OCI-LY7 (cell line): ENCODE data around the gene OR5H2. TPM values are rescaled to one million over a fixed set of nuclear protein-coding genes. Genes with fewer than 3 reads are reported as not detected.

Experiments used
- BruUV-seq: library from RNA; stranded (reverse); fragments of 400-500 nt; replicated peaks from 2 replicates; lab custom pipeline; 2021; lab: Mats Ljungman, UMichigan
- CTCF ChIA-PET: fragments of 300-600 bp; sonication (Branson Sonifier 250); formaldehyde crosslinking; loops from one replicate; lab custom pipeline; 2022; ENCODE audit warnings: antibody characterized with exemption; ENCODE audit not compliant: unreplicated experiment; lab: Charles Lee
- POLR2A ChIA-PET: fragments of 300-600 bp; sonication (Branson Sonifier 250); formaldehyde crosslinking; loops from one replicate; lab custom pipeline; 2022; ENCODE audit warnings: antibody characterized with exemption; lab: Charles Lee
- DNase-seq: peaks from one replicate; pipeline ENCODE4 v3.0.0-alpha.2; 2015; ENCODE audit warnings: low spot score
- H2AFZ ChIP-seq: fragments of 200-600 bp; sonication (generic), shearing (Covaris generic); 2 replicates; pipeline ENCODE4 v1.6.1; 2014; ENCODE audit warnings: mild to moderate bottlenecking, antibody characterized with exemption, low read length, moderate library complexity
- H3K27ac ChIP-seq: fragments of 200-600 bp; sonication (generic); 2 replicates; pipeline ENCODE4 v1.5.1; 2014; ENCODE audit warnings: mixed run types, low read depth, mild to moderate bottlenecking, moderate library complexity, low read length, inconsistent platforms; ENCODE audit not compliant: poor library complexity, severe bottlenecking
- H3K36me3 ChIP-seq: fragments of 200-600 bp; sonication (generic); 2 replicates; pipeline ENCODE4 v1.6.1; 2014; ENCODE audit warnings: mild to moderate bottlenecking, antibody characterized with exemption, low read length, moderate library complexity, mixed read lengths; ENCODE audit not compliant: insufficient read depth
- H3K4me1 ChIP-seq: fragments of 200-600 bp; sonication (generic); 2 replicates; pipeline ENCODE4 v1.5.1; 2014; ENCODE audit warnings: mild to moderate bottlenecking, low read length; ENCODE audit not compliant: insufficient read depth, poor library complexity, severe bottlenecking
- H3K4me2 ChIP-seq: fragments of 200-600 bp; sonication (generic); 2 replicates; pipeline ENCODE4 v1.6.1; 2014; ENCODE audit warnings: mild to moderate bottlenecking, low read length
- H3K4me3 ChIP-seq: fragments of 200-600 bp; sonication (generic); 2 replicates; pipeline ENCODE4 v1.5.1; 2014; ENCODE audit warnings: mild to moderate bottlenecking, low read depth, low read length; ENCODE audit not compliant: poor library complexity, severe bottlenecking
- H3K79me2 ChIP-seq: fragments of 200-600 bp; sonication (generic); 2 replicates; pipeline ENCODE4 v1.6.1; 2016; ENCODE audit warnings: low read depth, mild to moderate bottlenecking, low read length, moderate library complexity, mixed read lengths; ENCODE audit not compliant: insufficient read depth
- H3K9me2 ChIP-seq: fragments of 200-600 bp; sonication (generic); 2 replicates; pipeline ENCODE4 v1.6.1; 2016; ENCODE audit warnings: mild to moderate bottlenecking, low read length, mixed read lengths; ENCODE audit not compliant: insufficient read depth
- H3K9me3 ChIP-seq: fragments of 200-600 bp; sonication (generic); 2 replicates; pipeline ENCODE4 v1.6.1; 2014; ENCODE audit warnings: mild to moderate bottlenecking, mixed run types, low read length, mixed read lengths
- H4K20me1 ChIP-seq: fragments of 200-600 bp; sonication (generic); 2 replicates; pipeline ENCODE4 v1.6.1; 2014; ENCODE audit warnings: mild to moderate bottlenecking, antibody characterized with exemption, low read length, moderate library complexity, mixed read lengths; ENCODE audit not compliant: insufficient read depth
- EZH2phosphoT487 ChIP-seq: fragments of 200-600 bp; sonication (generic); IDR thresholded peaks from 2 replicates; pipeline ENCODE4 v1.6.1; 2018; ENCODE audit warnings: low read depth, borderline replicate concordance, mild to moderate bottlenecking, mixed run types, antibody characterized with exemption, low read length, moderate library complexity, mixed read lengths
- intact Hi-C: fragments of 100-400 bp; cut with micrococcal nuclease; formaldehyde crosslinking; loops from one replicate; pipeline ENCODE4 v1.10.0; 2022; ENCODE audit not compliant: unreplicated experiment
- total RNA-seq, 2 experiments: library from RNA; depleted of rRNA in 1 of 2; stranded (reverse); fragments of >200 nt in 1 of 2; shearing (Covaris generic) in 1 of 2; gene quantifications; 2 replicates each; pipeline ENCODE4 v1.2.3, GENCODE V29; 2014 to 2022
- TF ChIP-seq, protein P1 (sequence below): fragments of 200-600 bp; sonication (generic); conservative IDR thresholded peaks from 2 replicates; pipeline ENCODE4 v1.5.1; 2014; ENCODE audit warnings: mild to moderate bottlenecking, antibody characterized with exemption, low read length, moderate library complexity, mixed read lengths

OR5H2 gene
- total RNA-seq, 2 experiments from 2014 or later, result not detected

DNA sequence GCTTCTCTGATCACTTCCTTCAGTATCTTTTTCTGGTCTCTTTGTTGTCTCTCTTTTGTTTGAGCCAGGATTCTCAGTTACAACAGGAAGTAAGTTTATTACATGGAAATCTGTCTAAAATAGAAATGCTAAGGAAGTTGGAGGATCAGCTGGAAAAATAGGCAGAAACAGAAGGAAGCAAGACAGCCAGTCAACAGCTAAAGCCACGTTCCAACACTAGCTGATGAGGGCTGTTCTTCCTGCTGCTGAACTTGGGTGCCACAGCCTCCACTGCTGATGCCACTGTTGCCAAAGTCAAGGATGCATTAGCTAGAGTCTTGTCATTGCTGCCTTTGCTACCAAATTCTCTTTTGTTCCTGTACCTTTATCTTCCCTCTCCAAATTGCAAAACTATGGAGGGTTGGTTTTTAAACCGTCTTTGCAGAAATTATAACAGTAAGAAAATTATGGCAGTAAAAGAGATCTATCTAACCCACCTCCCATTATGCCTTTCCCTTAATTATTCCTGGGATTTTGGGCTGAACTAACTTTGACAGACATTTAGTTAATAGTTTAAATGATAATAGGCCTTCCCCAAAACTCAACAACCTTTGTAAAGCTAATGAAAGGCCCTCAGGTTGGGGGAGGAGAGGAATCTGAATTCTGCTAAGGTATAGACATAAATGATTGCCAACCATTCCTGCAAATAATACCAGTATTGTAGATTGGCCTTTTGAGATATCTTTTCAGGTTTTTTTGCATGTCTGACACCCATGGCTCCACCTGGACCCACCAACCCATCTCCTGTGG lies 44.0 kb downstream of the OR5H2 start:
- Histone ChIP-seq H3K9me2 (no peaks in the 10 kb centered on the region), H3K4me1 (no peaks in the 10 kb centered on the region), H4K20me1 (no peaks in the 10 kb centered on the region), H3K27ac (no peak overlapping the region), H3K79me2 (no peaks in the 10 kb centered on the region), H3K9me3 (no peaks in the 10 kb centered on the region), H3K4me3 (no peak overlapping the region), H3K4me2 (no peak overlapping the region), H3K36me3 (no peaks in the 10 kb centered on the region), H2AFZ (no peak overlapping the region)
- intact Hi-C loops, result no loop called here
- BruUV-seq, result no TSS peak
- no peak for TF ChIP-seq EZH2phosphoT487
- TF ChIP-seq, protein P1, sequence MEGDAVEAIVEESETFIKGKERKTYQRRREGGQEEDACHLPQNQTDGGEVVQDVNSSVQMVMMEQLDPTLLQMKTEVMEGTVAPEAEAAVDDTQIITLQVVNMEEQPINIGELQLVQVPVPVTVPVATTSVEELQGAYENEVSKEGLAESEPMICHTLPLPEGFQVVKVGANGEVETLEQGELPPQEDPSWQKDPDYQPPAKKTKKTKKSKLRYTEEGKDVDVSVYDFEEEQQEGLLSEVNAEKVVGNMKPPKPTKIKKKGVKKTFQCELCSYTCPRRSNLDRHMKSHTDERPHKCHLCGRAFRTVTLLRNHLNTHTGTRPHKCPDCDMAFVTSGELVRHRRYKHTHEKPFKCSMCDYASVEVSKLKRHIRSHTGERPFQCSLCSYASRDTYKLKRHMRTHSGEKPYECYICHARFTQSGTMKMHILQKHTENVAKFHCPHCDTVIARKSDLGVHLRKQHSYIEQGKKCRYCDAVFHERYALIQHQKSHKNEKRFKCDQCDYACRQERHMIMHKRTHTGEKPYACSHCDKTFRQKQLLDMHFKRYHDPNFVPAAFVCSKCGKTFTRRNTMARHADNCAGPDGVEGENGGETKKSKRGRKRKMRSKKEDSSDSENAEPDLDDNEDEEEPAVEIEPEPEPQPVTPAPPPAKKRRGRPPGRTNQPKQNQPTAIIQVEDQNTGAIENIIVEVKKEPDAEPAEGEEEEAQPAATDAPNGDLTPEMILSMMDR, result no peak
- ChIA-PET POLR2A (interaction anchor here (0.6 to 0.7 kb wide), 2 partner anchors 164 to 183 kb away, joined by 3 read pairs; no protein-coding TSS in a partner anchor), CTCF (no interaction called here)
- no peak for DNase-seq

DNA sequence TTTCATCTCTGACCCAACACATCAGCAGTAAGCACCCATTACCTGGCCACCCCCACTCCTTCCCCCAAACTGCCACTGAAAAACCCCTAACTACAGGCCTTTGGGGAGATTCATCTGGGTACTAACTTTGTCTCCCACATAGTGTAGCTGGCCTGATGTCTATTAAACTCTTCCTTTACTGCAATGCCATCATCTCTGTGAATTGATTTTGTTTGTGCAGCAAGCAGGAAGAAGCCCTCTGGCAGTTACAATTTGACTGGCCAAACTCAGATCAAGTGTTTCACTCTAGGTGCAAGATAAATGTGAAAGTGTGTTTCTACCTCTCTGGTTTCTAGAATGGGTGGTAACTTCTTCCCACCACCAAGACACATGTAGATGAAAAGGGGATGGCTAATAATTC lies 44.6 kb downstream of the OR5H2 start:
- Histone ChIP-seq H3K4me1 (no peaks in the 10 kb centered on the region), H4K20me1 (no peaks in the 10 kb centered on the region), H3K27ac (no peak overlapping the region), H3K79me2 (no peaks in the 10 kb centered on the region), H3K9me3 (no peaks in the 10 kb centered on the region), H3K4me3 (no peak overlapping the region), H2AFZ (no peak overlapping the region), H3K4me2 (no peak overlapping the region), H3K36me3 (no peaks in the 10 kb centered on the region), H3K9me2 (no peaks in the 10 kb centered on the region)
- CTCF ChIA-PET, result no interaction called here
- intact Hi-C loops, result no loop called here
- no peak for TF ChIP-seq EZH2phosphoT487
- TF ChIP-seq, protein P1, result no peak
- no peak for DNase-seq
- BruUV-seq, result no TSS peak
- POLR2A ChIA-PET, result no interaction called here

DNA sequence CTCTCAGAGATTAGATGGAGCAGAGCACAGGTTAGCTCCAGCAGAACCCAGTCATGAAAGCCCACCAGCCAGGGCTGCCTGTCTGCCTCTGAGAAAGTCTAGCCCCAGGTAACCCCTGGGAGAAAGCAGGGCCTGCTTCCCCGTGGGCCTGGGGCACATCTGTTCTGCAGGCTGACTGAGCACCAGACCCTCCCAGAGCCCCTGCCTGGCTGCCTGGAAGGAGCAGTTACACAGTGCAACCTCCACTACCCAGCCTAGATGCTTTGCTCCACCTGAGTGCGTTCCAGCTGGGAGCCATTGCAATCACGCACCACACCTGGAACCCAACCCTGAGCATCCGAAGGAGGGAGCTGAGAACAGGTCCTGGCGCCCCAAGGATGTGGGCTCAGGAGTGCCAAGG lies 46.6 kb downstream of the OR5H2 start:
- DNase-seq, result no peak
- Histone ChIP-seq H3K27ac (no peak overlapping the region), H3K9me2 (no peaks in the 10 kb centered on the region), H3K4me1 (no peaks in the 10 kb centered on the region), H3K4me3 (no peak overlapping the region), H3K9me3 (no peaks in the 10 kb centered on the region), H4K20me1 (no peaks in the 10 kb centered on the region), H3K4me2 (no peak overlapping the region), H3K79me2 (no peaks in the 10 kb centered on the region), H3K36me3 (no peaks in the 10 kb centered on the region), H2AFZ (no peak overlapping the region)
- no TSS peak for BruUV-seq
- POLR2A ChIA-PET, result no interaction called here
- intact Hi-C loops, result loop anchor here (1.0 kb wide), 1 partner anchor 290 kb away; no protein-coding TSS in a partner anchor
- CTCF ChIA-PET, result interaction anchor here (0.5 kb wide), 1 partner anchor 299 kb away, joined by 3 read pairs; no protein-coding TSS in a partner anchor
- TF ChIP-seq, protein P1, result no peak
- no peak for TF ChIP-seq EZH2phosphoT487
